Progenitor cell of endocrine pancreas (in vitro differentiated cells): ENCODE measurements around the gene RSPH1. TPM values are rescaled to one million over a fixed set of nuclear protein-coding genes. Genes with fewer than 3 reads are reported as not detected.

Experiments
- DNase-seq: peaks from one replicate; pipeline ENCODE4 v3.0.0; 2021; ENCODE audit warnings: low spot score; ENCODE audit not compliant: unreplicated experiment
- H3K27ac Mint-ChIP-seq: 2 replicates; pipeline ENCODE4 v1.8.0; 2021; ENCODE audit warnings: mild to moderate bottlenecking, moderate library complexity, mixed read lengths
- H3K27me3 Mint-ChIP-seq: 2 replicates; pipeline ENCODE4 v1.8.0; 2021; ENCODE audit warnings: mixed read lengths
- H3K36me3 Mint-ChIP-seq: 2 replicates; pipeline ENCODE4 v1.8.0; 2022; ENCODE audit warnings: mixed read lengths; ENCODE audit not compliant: insufficient read depth
- H3K4me1 Mint-ChIP-seq: 2 replicates; pipeline ENCODE4 v1.8.0; 2021; ENCODE audit warnings: low read depth, mixed read lengths
- H3K4me3 Mint-ChIP-seq: 2 replicates; pipeline ENCODE4 v1.8.0; 2021; ENCODE audit warnings: low read depth, mild to moderate bottlenecking, moderate library complexity, mixed read lengths
- H3K9me3 Mint-ChIP-seq: 2 replicates; pipeline ENCODE4 v1.8.0; 2021; ENCODE audit warnings: low read depth, mixed read lengths
- total RNA-seq: library from RNA; stranded (reverse); gene quantifications from 2 replicates; pipeline ENCODE4 v1.2.1, GENCODE V29; 2021
- TF ChIP-seq, protein P1 (sequence below): fragments of 200-600 bp; sonication (generic); IDR thresholded peaks from one replicate; pipeline ENCODE4 v1.5.0; 2021; ENCODE audit warnings: antibody characterized with exemption, mild to moderate bottlenecking; ENCODE audit not compliant: unreplicated experiment

Gene RSPH1
- total RNA-seq, 1 donor from 2014 or later = 7.1 TPM

DNA sequence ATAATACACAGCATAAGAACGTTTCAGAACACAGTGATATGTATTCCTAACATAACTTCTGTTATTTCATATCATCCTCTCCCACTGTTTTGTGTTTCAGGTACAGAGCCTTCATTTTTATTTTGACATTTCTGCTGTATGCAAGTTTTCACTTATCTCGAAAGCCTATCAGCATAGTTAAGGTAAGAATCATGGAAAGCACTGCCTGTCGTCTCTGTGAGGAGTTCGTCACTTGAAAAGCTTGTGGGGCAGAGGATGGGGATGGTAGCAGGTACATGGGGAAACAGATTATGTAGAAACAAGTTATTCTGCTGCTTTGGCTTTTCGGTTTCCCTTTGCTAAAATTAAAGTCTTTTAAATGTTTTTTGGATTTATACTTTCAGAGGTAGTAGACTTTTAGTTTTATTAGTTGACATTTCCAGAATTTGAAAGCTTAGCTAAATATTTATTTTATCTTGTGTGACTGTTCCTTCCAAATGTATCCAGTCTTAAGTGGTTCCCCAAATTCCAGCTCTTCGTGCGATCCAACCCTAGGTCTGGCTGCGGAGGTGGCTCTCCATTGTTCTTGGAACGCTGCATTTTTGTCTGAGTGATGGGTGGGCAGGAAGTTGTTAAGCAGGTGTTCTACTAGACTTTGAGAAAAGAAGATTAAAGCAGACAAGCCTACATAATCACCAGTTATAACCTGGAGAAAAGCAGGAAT, 29.8 kb upstream of the RSPH1 start:
- H3K4me1 Mint-ChIP-seq = peaks cover 40% of the 10 kb centered on the region
- peak overlapping the region; percentile 77 for H3K27ac Mint-ChIP-seq

DNA sequence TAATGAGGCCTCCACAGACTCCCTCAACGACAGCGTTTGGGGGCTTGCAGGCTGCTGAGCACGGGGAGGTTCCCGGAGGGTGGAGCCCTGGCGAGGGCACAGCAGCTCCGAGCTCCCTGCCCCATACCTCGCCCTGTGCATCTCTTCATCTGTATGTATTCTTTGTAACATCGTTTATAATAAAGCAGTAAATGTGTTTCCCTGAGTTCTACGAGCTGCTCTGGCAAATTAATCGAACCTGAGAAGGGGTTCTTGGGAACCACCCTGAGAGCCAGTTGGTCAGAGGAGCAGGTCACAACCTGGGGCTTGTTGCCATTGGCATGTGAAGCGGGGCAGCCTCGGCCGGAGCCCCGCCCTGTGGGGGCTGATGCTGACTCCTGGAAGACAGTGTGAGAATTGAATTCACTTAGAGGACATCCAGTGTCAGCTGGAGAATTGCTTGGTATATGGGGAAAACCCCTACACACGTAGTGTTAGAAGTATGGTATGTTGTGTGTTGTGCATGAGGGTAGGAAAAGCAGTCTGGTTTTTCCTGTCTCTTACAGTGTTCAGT, 29.1 kb upstream of the RSPH1 start:
- no peaks in the 10 kb centered on the region for H3K9me3 Mint-ChIP-seq
- H3K27me3 Mint-ChIP-seq = no peaks in the 10 kb centered on the region
- H3K27ac Mint-ChIP-seq = peak overlapping the region; percentile 98
- TF ChIP-seq, protein P1, sequence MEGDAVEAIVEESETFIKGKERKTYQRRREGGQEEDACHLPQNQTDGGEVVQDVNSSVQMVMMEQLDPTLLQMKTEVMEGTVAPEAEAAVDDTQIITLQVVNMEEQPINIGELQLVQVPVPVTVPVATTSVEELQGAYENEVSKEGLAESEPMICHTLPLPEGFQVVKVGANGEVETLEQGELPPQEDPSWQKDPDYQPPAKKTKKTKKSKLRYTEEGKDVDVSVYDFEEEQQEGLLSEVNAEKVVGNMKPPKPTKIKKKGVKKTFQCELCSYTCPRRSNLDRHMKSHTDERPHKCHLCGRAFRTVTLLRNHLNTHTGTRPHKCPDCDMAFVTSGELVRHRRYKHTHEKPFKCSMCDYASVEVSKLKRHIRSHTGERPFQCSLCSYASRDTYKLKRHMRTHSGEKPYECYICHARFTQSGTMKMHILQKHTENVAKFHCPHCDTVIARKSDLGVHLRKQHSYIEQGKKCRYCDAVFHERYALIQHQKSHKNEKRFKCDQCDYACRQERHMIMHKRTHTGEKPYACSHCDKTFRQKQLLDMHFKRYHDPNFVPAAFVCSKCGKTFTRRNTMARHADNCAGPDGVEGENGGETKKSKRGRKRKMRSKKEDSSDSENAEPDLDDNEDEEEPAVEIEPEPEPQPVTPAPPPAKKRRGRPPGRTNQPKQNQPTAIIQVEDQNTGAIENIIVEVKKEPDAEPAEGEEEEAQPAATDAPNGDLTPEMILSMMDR = no peak
- peaks cover 32% of the 10 kb centered on the region for H3K36me3 Mint-ChIP-seq
- peaks cover 37% of the 10 kb centered on the region for H3K4me1 Mint-ChIP-seq
- DNase-seq = no peak
- peak overlapping the region; percentile 51 for H3K4me3 Mint-ChIP-seq

More for the DNA sequence above, 29.8 kb upstream of the RSPH1 start:
- DNase-seq = no peak
- no peaks in the 10 kb centered on the region for H3K27me3 Mint-ChIP-seq
- peaks cover 30% of the 10 kb centered on the region for H3K36me3 Mint-ChIP-seq
- TF ChIP-seq, protein P1 = no peak
- H3K9me3 Mint-ChIP-seq = no peaks in the 10 kb centered on the region
- H3K4me3 Mint-ChIP-seq = no peak overlapping the region

DNA sequence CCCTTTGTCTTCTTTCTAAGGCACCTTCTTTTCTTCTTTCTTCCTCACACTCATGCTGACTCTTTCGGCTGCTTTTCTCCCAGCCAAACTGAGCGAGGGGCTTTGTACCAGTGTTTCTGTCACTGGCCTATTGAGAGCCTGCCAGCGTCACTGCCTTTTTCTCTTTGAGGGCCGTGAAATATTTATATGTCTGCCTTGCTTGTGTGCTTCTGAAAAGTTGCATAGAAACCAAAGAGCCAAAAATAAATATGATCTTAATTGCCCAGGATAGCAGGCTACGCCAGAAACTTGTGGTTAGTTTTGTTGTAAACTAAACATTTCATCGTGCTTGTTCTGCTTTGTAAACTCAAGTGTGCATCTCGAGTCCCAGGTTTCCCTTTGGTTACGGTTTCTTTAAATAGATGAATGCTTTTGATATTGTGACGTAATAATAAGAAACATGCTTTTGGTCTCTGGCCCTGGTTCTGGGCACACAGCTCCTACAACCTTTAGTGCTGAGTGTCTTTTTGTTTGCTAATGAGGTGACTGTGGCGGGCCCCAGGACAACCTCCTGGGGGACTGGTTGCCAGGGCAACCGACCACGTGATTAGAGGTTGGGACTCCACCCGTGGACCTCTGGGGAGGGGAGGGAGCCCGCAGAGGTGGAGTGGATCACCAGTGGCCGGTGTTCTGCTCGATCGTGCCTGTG, 28.5 kb upstream of the RSPH1 start:
- peaks cover 34% of the 10 kb centered on the region for H3K36me3 Mint-ChIP-seq
- H3K27me3 Mint-ChIP-seq = no peaks in the 10 kb centered on the region

DNA sequence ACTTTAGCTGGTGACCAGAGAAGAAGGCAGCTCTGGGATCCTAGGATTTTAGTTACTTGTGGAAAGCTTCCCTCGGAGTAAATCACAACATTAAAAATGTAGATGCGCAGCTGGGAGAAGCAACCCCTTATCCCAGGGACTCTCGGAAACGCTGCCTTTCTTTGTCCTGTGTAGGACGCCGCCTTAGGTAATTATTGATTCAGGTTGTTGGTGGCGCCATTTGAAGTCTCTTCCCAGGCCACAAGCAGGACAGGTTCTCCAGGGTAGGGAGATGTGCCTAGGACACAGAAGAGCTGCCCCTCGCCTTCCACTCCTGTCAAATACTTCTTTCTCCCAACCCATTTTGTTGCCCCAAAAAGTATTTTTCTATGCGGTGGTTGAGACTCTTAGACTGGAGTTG, 27.9 kb upstream of the RSPH1 start:
- TF ChIP-seq, protein P1 = no peak
- Mint-ChIP-seq H3K9me3 (no peaks in the 10 kb centered on the region), H3K27ac (peak overlapping the region; percentile 98), H3K4me3 (peak overlapping the region; percentile 51), H3K4me1 (peaks cover 37% of the 10 kb centered on the region), H3K36me3 (peaks cover 36% of the 10 kb centered on the region), H3K27me3 (no peaks in the 10 kb centered on the region)
- DNase-seq = no peak

More for the DNA sequence above, 28.5 kb upstream of the RSPH1 start:
- Mint-ChIP-seq H3K9me3 (no peaks in the 10 kb centered on the region), H3K4me3 (peak overlapping the region; percentile 51), H3K27ac (peak overlapping the region; percentile 98), H3K4me1 (peaks cover 37% of the 10 kb centered on the region)
- DNase-seq = peak; percentile 24
- TF ChIP-seq, protein P1 = no peak

DNA sequence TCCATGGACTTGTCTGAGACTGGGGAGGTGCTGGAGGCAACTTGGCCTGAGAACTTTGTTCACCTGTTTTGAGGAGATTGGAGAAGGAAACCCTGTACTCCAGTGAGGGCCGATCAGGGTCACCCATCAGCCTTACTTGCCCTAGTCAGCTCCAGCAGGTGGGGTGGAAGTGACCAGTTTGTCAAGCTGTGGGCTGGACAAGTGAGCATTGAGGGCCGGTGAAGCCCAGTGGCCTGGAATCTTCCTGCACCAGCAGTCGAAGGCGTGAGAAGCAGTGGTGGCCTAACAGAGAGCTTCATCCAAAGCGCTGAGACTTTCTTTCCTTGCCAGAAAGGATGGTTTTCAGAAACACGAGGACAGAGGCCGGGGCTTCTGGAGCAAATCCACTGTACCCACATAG, 27.2 kb upstream of the RSPH1 start:
- H3K27me3 Mint-ChIP-seq = no peaks in the 10 kb centered on the region
- DNase-seq = no peak
- TF ChIP-seq, protein P1 = no peak

More for the DNA sequence above, 27.2 kb upstream of the RSPH1 start:
- H3K4me1 Mint-ChIP-seq = peaks cover 37% of the 10 kb centered on the region
- H3K27ac Mint-ChIP-seq = peak overlapping the region; percentile 98
- no peaks in the 10 kb centered on the region for H3K9me3 Mint-ChIP-seq
- peaks cover 40% of the 10 kb centered on the region for H3K36me3 Mint-ChIP-seq
- no peak overlapping the region for H3K4me3 Mint-ChIP-seq
